Measurements from ENCODE around the gene ATP5MC3. TPM values are rescaled to one million over a fixed set of nuclear protein-coding genes. Genes with fewer than 3 reads are reported as not detected.

Gene ATP5MC3
- total and polyA plus RNA-seq, 5 donors from 2014 or later = 66.2 to 452 (median 380) TPM

GRCh38 chr2:175136334-175137215 is 44.9 kb downstream of the ATP5MC3 start:
- peaks cover 35 to 51% (median 42%) of the 10 kb centered on the region in 4 donors for H3K4me1 Mint-ChIP-seq
- no peak overlapping the region for H3K4me3 Mint-ChIP-seq
- Histone ChIP-seq H3K27me3 (ENCODE audit: control insufficient read depth, insufficient read depth, low read length) (no peaks in the 10 kb centered on the region), H3K4me1 (ENCODE audit: control insufficient read depth, insufficient read depth, low read length, poor library complexity, severe bottlenecking) (no peaks in the 10 kb centered on the region), H3K4me3 (ENCODE audit: low read depth, low read length) (no peak overlapping the region), H3K27ac (ENCODE audit: insufficient read depth, low read length, poor library complexity, severe bottlenecking) (no peak overlapping the region), H3K36me3 (ENCODE audit: control insufficient read depth, insufficient read depth, low read length) (peaks cover 34% of the 10 kb centered on the region), H3K9me3 (ENCODE audit: control insufficient read depth in 2 of 2, low read length in 2 of 2) (no peaks in the 10 kb centered on the region)
- DNase-seq (no peak), ATAC-seq (ENCODE audit: low read depth in 2 of 2) (no peak)
- H3K27me3 Mint-ChIP-seq = no peaks in the 10 kb centered on the region
- H3K27ac Mint-ChIP-seq = peak overlapping the region in 2 of 3 donors; percentile 67 to 69
- H3K9me3 Mint-ChIP-seq = no peaks in the 10 kb centered on the region
- H3K36me3 Mint-ChIP-seq = peaks cover 30% of the 10 kb centered on the region

GRCh38 chr2:175135862-175136261 is 45.6 kb downstream of the ATP5MC3 start:
- H3K36me3 Mint-ChIP-seq = peaks cover 30% of the 10 kb centered on the region

GRCh38 chr2:175135177-175135576 is 46.3 kb downstream of the ATP5MC3 start:
- ATAC-seq (ENCODE audit: low read depth in 2 of 2) (no peak), DNase-seq (no peak)
- peaks cover 37 to 50% (median 42%) of the 10 kb centered on the region in 4 donors for H3K4me1 Mint-ChIP-seq
- H3K27ac Mint-ChIP-seq = peak overlapping the region in 1 of 3 donors; percentile 4
- H3K4me3 ChIP-seq (ENCODE audit: low read depth, low read length) = no peak overlapping the region
- H3K27me3 Mint-ChIP-seq = no peaks in the 10 kb centered on the region
- H3K27me3 ChIP-seq (ENCODE audit: control insufficient read depth, insufficient read depth, low read length) = no peaks in the 10 kb centered on the region
- no peak overlapping the region for H3K4me3 Mint-ChIP-seq
- no peak overlapping the region for H3K27ac ChIP-seq (ENCODE audit: insufficient read depth, low read length, poor library complexity, severe bottlenecking)
- no peaks in the 10 kb centered on the region for H3K9me3 ChIP-seq (ENCODE audit: control insufficient read depth in 2 of 2, low read length in 2 of 2)
- no peaks in the 10 kb centered on the region for H3K4me1 ChIP-seq (ENCODE audit: control insufficient read depth, insufficient read depth, low read length, poor library complexity, severe bottlenecking)
- peaks cover 29% of the 10 kb centered on the region for H3K36me3 Mint-ChIP-seq
- peaks cover 27% of the 10 kb centered on the region for H3K36me3 ChIP-seq (ENCODE audit: control insufficient read depth, insufficient read depth, low read length)
- H3K9me3 Mint-ChIP-seq = no peaks in the 10 kb centered on the region

More at GRCh38 chr2:175135862-175136261, 45.6 kb downstream of the ATP5MC3 start:
- DNase-seq (no peak), ATAC-seq (ENCODE audit: low read depth in 2 of 2) (no peak)
- Histone ChIP-seq H3K9me3 (ENCODE audit: control insufficient read depth in 2 of 2, low read length in 2 of 2) (no peaks in the 10 kb centered on the region), H3K4me3 (ENCODE audit: low read depth, low read length) (no peak overlapping the region), H3K27me3 (ENCODE audit: control insufficient read depth, insufficient read depth, low read length) (no peaks in the 10 kb centered on the region), H3K4me1 (ENCODE audit: control insufficient read depth, insufficient read depth, low read length, poor library complexity, severe bottlenecking) (no peaks in the 10 kb centered on the region), H3K36me3 (ENCODE audit: control insufficient read depth, insufficient read depth, low read length) (peaks cover 30% of the 10 kb centered on the region), H3K27ac (ENCODE audit: insufficient read depth, low read length, poor library complexity, severe bottlenecking) (no peak overlapping the region)
- no peaks in the 10 kb centered on the region for H3K9me3 Mint-ChIP-seq
- H3K4me1 Mint-ChIP-seq = peaks cover 38 to 51% (median 44%) of the 10 kb centered on the region in 4 donors
- H3K4me3 Mint-ChIP-seq = no peak overlapping the region
- no peak overlapping the region for H3K27ac Mint-ChIP-seq
- no peaks in the 10 kb centered on the region for H3K27me3 Mint-ChIP-seq

GRCh38 chr2:175131252-175131651 is 50.3 kb downstream of the ATP5MC3 start:
- ATAC-seq (ENCODE audit: low read depth in 2 of 2) = no peak
- Histone ChIP-seq H3K27me3 (ENCODE audit: control insufficient read depth, insufficient read depth, low read length) (no peaks in the 10 kb centered on the region), H3K9me3 (ENCODE audit: control insufficient read depth in 2 of 2, low read length in 2 of 2) (no peaks in the 10 kb centered on the region), H3K4me3 (ENCODE audit: low read depth, low read length) (no peak overlapping the region), H3K27ac (ENCODE audit: insufficient read depth, low read length, poor library complexity, severe bottlenecking) (no peak overlapping the region), H3K4me1 (ENCODE audit: control insufficient read depth, insufficient read depth, low read length, poor library complexity, severe bottlenecking) (no peaks in the 10 kb centered on the region), H3K36me3 (ENCODE audit: control insufficient read depth, insufficient read depth, low read length) (peaks cover 48% of the 10 kb centered on the region)
- DNase-seq = no peak
- peaks cover 14 to 40% (median 21%) of the 10 kb centered on the region in 4 donors for H3K4me1 Mint-ChIP-seq
- no peaks in the 10 kb centered on the region for H3K9me3 Mint-ChIP-seq
- peaks cover 31% of the 10 kb centered on the region for H3K36me3 Mint-ChIP-seq
- no peak overlapping the region for H3K4me3 Mint-ChIP-seq
- no peaks in the 10 kb centered on the region for H3K27me3 Mint-ChIP-seq
- H3K27ac Mint-ChIP-seq = no peak overlapping the region

- Mint-ChIP-seq H3K27ac (no peak overlapping the region), H3K27me3 (no peaks in the 10 kb centered on the region), H3K36me3 (peaks cover 28% of the 10 kb centered on the region), H3K9me3 (no peaks in the 10 kb centered on the region), H3K4me1 (peaks cover 26 to 58% (median 28%) of the 10 kb centered on the region in 4 donors), H3K4me3 (no peak overlapping the region)
- no peak for DNase-seq
- Histone ChIP-seq H3K4me3 (ENCODE audit: low read depth, low read length) (no peak overlapping the region), H3K9me3 (ENCODE audit: control insufficient read depth in 2 of 2, low read length in 2 of 2) (no peaks in the 10 kb centered on the region), H3K27me3 (ENCODE audit: control insufficient read depth, insufficient read depth, low read length) (no peaks in the 10 kb centered on the region), H3K36me3 (ENCODE audit: control insufficient read depth, insufficient read depth, low read length) (peaks cover 28% of the 10 kb centered on the region), H3K4me1 (ENCODE audit: control insufficient read depth, insufficient read depth, low read length, poor library complexity, severe bottlenecking) (no peaks in the 10 kb centered on the region), H3K27ac (ENCODE audit: insufficient read depth, low read length, poor library complexity, severe bottlenecking) (no peak overlapping the region)
- ATAC-seq (ENCODE audit: low read depth in 2 of 2) = no peak
These were observed 54.8 kb downstream of the ATP5MC3 start for GRCh38 chr2:175126661-175127060.

Other genes with a start within 250 kb of the ATP5MC3 start
- gene CHN1, start 176.3 kb downstream of the ATP5MC3 start, total RNA-seq = 10.7 TPM
- gene CHN1, start 176.3 kb downstream of the ATP5MC3 start, polyA plus RNA-seq = 10 to 100 TPM in 3 of 4 donors, 1 to 10 TPM in 1; 6.6 to 17.9 (median 13.2) TPM
- gene ATF2, start 13.5 kb downstream of the ATP5MC3 start, total RNA-seq = 62.6 TPM
- 10 to 100 TPM; 22.3 to 49.9 (median 38.2) TPM for gene ATF2, start 13.5 kb downstream of the ATP5MC3 start, polyA plus RNA-seq

Measured in CD4-positive, CD25-positive, alpha-beta regulatory T cell (primary cell).